Measurements from ENCODE around the gene PALM2AKAP2.

DNA sequence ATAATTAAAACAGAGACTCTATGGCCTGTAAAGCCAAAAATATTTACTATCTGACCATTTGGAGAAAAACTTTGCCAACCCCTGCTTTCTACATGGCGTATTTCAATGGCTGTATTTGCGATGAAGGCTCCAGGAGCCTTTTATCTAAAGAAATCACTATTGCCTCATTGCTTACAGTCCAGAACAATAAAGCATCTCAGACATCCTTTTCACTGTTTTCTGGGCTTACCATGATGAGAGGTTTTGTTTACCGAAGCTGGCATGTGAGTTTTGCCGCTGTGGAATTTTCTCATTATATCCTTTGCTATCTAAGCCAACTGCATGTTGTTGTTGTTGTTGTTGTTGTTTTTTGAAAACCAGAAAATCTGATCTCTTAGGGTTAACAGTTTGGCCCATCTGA lies 13.9 kb downstream of the PALM2AKAP2 start:
- TF ChIP-seq EZH2 (IDR thresholded peaks at IDR 0.05; ENCODE audit: insufficient read depth, poor library complexity, severe bottlenecking) (no peak), EZH2phosphoT487 (IDR thresholded peaks at IDR 0.05; ENCODE audit: insufficient read depth, low read depth) (no peak)

Measured in GM23248 (cell line).